NCI-H1436 (cell line): Measurements from ENCODE around the gene GTF2B.
"Not testable (repeated sequence)": the region's sequence is repeated elsewhere in the genome, so short reads cannot be mapped to it uniquely, and the experiment has no call there.

Experiments used
- DNase-seq: peaks from one replicate; lab custom pipeline; 2025; lab: John Stamatoyannopoulos, UW

Gene GTF2B

DNA sequence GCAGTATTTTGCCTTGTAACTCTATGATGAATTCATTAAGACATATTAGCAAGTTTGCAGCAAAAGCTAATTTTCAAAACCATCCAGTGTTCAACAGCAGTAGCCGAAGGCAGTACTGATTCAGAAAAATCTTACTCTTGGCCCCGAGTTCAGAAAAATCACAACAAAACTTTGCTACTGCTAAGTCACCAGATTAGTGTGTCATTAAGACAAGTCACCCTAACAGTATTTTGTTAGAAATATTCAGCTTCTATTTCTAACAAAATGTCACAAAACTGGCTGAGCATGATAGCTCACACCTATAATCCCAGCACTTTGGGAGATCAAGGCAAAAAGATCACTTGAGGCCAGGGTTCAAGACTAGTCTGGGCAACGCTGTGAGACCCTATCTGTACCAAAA, 8.2 kb downstream of the GTF2B start:
- no peak for DNase-seq

DNA sequence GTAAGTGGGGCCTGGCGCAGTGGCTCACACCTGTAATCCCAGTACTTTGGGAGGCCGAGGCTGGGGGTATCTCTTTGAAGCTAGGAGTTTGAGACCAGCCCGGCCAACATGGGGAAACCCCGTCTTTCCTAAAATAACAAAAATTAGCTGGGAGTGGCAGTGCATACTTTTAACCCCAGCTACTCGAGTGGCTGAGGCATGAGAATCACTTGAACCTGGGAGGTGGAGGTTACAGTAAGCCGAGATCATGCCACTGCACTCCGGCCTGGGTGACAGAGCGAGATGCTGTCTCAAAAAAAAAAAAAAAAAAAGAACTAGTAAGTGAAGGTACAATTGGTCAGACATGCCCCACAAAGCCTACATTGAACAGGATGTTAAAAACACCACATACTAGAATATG, 10.7 kb downstream of the GTF2B start:
- not testable (repeated sequence) for DNase-seq

DNA sequence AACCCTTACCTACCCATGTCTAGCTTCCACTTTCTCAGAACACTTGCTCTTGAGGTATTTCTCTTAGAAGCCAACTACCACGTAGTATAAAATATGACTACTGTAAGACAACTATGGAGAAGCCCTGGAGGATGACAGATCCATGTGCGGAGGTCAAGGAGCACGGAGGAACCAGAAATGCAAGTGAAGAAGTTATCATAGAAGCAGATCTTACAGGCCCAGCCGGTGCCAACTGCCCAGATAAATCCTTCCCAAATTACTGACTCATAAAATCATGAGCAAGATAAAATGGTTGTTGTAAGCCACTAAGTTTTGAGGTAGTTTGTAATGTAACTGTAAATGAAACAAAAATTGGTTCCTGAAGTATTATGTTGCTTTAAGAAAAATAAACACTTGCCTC, 12.6 kb downstream of the GTF2B start:
- DNase-seq: no peak

DNA sequence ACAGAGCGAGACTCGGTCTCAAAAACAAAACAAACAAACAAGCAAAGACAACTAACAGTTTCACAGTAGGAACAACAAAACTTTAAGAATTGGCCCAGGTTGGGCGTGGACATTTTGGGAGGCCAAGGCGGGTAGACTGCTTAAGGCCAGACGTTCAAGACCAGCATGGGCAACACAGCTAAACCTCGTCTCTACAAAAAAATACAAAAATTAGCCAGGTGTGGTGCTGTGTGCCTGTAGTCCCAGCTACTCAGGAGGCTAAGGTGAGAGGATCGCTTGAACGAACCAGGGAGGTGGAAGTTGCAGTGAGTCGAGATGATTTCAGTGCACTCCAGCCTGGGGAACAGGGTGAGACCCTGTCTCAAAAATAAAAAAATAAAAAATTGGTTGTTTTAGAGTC, 13.5 kb downstream of the GTF2B start:
- DNase-seq: no peak

DNA sequence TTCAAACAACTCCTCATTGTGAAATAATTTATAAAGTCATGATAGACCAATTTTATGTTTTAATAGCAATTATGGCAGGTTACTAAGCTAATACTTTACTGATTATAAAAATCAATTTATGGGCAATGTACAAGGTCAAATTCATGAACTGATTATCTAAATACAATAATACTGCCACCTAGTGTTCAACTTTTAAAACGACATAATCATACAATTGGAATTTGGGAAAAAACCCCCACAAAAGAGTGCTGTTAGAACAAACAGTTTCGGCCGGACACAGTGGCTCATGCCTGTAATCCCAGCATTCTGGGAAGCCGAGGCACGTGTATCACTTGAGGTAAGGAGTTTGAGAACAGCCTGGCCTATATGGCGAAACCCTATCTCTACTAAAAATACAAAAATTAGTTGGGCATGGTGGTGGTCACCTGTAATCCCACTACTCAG, 14.0 kb downstream of the GTF2B start:
- peak; percentile 27 for DNase-seq

DNA sequence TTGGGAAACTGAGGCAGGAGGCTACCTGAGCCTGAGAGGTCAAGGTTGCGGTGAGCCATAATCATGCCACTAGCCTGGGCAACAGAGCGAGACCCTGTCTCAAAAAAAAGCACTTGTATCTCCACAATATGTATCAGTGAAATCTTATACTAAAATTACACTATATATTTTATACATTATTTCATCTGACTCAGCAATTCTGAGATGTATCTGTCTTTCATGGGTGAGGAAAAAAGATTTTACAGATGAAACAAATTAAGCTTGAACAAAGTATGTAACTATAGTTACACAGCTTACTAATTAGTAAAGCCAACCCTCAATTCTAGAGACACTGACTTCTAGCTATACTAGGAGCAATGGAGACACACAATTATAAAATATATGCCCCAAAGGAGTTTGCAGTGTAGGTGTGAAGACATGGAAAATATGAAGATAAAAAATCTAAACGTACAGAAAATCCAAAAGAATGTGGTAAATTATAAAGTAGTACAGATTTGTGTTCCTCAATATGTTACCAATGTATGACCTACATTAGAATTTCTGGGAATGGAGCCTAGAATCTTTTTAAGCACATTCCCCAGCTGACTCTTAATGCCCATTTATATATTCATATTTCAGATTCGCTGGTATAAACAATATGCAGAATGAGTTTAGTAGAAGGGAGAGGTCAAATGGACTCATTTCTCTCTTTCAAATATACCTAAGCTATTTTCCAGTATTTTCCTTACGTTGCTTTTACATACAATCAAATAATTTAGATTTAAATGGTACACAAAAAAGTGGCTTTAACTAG, 14.6 kb downstream of the GTF2B start:
- no peak for DNase-seq

DNA sequence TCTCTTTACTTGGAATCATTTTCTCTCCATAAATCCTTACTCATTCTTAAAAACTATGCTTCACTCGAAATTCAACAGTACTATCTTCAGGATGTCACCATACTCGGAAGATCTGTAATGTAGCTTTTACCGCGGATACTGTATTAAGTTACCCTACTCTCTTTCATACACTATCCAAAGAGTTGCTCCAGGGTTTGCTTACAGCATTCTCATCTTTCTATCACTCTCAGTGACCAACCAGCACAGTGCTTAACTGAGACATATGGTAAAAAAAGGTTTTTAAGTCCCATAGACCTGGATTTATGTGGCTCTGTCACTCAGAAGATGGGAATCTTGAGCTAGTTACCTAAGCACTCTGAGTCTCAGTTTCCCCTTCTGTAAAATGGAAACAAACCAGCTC, 15.8 kb downstream of the GTF2B start:
- no peak for DNase-seq

DNA sequence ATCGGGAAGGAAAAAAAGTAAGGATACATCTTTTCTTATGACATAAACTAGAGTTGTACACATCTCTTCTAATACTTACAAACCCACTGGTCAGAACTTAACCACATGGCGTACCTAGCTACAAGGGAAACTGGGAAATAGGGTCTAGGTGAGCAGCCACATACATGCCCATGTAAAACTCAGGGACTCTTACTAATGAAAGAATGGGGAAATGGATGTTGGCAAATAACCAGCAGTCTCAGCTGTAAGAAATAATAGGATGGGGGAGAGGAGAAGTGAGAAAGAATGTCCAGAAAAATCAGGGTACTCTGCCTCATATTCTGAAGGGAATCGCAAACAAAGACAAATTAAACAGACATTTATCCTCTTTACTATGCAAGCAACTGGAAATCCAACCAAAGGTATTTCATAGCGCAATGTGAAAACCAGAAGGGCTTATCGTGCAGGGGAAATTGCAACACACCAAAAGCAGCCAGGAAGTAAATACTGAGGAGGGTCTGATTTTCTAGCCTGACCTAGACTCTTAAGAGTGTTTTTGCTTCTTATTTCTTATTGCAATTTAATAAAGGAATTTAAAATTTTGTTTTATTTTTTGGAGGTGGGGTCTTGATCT, 17.5 kb downstream of the GTF2B start:
- no peak for DNase-seq

DNA sequence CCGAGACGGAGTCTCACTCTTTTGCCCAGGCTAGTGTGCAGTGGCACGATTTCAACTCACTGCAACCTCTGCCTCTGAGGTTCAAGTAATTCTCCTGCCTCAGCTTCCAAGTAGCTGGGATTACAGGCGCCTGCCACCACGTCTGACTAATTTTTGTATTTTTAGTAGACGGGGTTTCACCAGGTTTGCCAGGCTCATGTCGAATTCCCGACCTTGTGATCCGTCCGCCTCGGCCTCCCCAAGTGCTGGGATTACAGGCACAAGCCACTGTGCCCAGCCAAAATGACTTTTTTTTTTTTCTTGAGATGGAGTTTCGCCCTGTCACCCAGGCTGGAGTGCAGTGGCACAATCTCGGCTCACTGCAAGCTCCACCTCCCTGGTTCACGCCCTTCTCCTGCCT, 21.7 kb downstream of the GTF2B start:
- not testable (repeated sequence) for DNase-seq

DNA sequence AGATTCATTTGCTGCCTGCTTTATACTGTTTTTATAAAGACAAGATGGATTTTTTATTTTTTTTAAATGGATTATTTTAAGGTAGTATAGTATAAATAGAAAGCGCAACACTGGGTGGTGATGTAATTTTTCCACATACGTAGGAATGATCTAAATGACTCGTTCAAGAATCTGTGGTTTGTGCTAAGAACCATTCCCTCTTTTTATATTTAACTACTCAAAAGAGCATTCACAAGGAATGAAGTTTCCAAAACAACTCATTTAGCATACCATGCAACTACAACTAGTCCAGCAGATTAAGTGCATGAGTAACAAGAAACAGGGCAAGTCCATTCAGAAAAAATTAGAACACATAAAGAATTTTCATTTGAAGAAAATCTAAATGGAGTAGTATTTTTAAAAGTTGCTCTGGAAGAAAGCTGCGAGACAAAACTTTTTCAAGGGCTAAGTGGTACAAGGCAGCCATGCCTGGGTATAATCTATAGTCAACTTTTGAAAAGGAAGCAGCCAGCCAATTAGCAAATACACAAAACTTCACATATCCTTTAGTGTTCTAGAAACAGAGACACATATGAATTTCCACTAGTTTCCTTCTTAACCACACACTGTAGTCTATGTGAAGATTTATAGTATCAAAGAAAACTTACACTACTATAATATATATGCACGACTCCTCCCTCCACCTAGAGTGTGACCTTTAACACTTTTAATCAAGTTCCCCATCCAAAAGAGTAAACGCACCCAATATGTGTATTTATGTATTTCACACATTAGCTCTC, 23.4 kb downstream of the GTF2B start:
- DNase-seq: no peak

DNA sequence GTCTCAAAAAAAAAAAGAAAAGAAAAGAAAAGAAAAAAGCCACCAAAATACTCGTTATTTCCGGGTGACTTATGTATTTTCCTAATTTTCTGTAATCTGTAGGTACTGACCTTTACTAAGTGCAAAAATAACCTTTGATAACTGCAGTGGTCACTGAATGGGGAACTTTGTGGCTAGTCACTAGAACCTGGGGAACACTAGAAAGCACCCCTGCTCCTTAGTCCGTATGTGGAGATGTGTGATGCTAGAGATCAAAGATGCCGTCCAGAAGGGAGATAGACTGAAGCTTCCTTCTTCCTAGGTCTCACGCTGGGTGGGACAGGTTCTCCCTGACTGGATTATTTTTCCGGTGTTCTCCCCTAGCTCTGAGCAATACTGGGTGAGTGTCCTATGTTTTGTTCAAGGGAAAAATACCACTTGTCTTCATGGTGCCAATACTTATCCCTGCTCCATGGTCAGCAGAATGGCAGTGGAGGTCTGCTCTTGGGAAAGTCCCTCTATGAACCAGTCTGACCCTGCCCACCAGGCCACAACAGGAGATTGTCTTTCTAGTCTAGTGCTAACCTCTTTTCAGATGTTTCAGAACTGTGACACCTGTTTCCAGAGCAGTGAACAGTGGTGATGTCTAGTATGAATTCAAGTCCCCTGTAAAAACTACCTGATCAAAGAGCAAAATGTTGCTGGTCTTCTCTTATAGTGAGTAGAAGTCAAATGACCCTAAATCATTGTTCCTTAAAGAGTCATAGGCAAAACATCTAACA, 39.9 kb downstream of the GTF2B start:
- DNase-seq: no peak

DNA sequence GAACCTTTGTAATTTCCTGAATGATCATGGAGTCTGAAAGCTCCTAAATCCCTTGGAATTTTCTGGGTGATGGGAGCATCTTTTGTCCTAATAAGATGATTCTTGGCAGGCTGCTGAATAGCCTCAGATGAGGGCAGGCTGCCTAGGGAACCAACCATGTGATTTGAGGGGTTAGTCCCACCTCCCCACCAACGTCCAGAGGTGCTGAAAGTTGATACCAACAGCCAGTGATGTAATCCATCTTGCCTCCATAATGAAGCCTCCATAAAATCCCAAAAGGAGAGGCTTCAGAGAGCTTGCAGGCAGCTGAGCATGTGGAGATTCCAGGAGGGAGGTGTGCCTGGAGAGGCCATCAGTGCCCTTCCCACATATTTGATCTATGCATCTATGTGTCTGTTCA, 43.7 kb downstream of the GTF2B start:
- DNase-seq: no peak

DNA sequence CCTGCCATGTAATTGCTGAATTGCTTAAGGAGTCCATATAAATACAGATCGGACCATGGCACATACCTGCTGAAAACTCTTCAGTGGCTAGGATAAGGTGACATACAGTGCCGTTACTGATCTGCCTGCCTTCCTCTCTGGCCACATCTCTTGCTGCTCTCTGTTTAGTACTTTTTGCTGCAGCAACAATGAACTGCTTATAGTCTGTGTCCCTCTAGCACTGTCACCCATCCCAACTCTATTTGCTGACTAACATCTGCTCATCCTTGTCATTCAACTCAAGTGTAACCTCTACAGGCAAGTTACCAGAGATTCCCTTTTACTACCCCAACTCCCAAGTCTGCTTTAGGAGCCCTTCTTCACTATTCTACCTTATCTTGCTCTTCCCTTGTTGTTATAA, 65.6 kb downstream of the GTF2B start:
- DNase-seq: no peak

DNA sequence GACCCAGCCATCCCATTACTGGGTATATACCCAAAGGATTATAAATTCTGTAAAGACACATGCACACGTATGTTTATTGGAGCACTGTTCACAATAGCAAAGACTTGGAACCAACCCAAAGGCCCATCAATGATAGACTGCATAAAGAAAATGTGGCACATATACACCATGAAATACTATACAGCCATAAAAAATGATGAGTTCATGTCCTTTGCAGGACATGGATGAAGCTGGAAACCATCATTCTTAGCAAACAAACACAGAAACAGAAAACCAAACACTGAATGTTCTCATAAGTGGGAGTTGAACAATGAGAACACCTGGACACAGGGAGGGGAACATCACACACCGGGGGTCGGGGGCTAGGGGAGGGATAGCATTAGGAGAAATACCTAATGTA, 71.7 kb downstream of the GTF2B start:
- DNase-seq: not testable (repeated sequence)

DNA sequence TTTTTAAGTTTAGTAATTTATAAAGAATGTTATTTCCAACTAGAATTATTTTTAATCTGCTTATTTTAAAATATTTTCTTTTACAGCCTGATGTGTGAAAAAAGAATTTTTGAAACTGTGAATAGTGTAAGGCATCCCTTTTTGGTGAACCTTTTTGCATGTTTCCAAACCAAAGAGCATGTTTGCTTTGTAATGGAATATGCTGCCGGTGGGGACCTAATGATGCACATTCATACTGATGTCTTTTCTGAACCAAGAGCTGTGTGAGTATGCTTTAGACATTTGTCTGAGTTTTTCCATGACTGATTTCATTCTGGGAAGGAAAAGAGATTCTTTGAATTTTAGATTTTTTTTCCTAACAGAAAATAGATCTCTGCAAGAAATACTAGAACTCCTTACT, 77.9 kb downstream of the GTF2B start:
- DNase-seq: no peak

DNA sequence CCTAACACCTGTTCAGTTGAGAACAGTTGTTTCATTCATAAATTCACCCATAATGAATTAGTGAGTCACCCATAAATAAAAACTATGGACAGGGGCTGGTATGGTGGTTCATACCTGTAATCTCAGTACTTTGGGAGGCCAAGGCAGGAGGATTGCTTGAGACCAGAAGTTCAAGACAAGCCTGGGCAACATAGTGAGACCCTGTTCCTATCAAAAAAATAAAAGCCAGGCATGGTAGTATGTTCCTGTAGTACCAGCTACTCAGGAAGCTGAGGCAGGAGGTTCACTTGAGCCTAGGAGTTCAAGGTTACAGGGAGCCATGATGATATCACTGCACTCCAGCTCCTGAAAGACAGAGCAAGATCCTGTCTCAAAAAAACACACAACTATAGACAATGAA, 79.0 kb downstream of the GTF2B start:
- DNase-seq: no peak

DNA sequence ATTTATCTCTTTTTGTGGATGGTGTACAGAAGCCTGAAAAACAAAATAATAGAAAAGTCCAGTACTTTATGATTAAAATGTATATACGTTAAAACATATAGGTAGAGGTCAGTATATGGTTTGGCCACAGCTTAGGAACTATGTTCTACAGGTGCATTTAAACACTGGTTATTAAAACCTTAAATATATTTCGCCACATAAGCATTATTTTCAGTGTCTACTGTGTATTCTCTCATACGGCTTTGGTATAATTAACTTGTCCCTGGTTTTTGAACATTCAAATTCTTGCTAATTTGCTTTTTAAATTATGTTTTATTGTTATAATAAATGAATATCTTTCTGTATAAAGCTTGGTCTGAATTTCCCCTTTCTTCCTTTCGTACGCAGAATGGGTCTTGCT, 87.9 kb downstream of the GTF2B start:
- DNase-seq: no peak

DNA sequence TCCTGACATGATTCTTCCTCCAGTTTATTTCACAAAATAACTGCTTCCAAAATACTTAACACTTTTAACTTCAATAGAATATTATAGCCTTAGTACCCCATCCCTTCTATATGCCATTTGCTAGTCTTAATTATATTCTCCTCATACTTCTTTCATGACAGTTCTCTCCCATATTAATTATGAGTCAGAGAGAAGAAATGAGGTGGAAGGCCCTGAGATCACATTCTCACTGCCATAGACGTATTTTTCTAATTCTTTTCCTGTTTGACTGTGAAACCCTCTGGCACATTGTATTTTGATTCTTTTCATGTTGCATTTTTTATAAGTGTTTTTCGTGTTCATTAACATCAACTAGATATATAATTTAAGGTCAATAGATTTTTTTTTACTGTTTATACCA, 88.4 kb downstream of the GTF2B start:
- DNase-seq: no peak
